GM19372 (cell line): ENCODE measurements around the gene CDH24.

Experiments used
- ATAC-seq: cut with Tn5 transposase; IDR thresholded peaks from one replicate; pipeline ENCODE4 v1.9.1; 2021; ENCODE audit warnings: mild to moderate bottlenecking, low read depth, moderate library complexity; ENCODE audit not compliant: unreplicated experiment

The CDH24 gene

GRCh38 chr14:23047751-23048693 lies 9.3 kb downstream of the CDH24 start:
- ATAC-seq, result no peak

- no peak for ATAC-seq
Observed at GRCh38 chr14:23047034-23047634, 10.2 kb downstream of the CDH24 start.

- no peak for ATAC-seq
Observed at GRCh38 chr14:23045419-23046357, 11.6 kb downstream of the CDH24 start.

GRCh38 chr14:23044840-23045239 lies 12.5 kb downstream of the CDH24 start:
- ATAC-seq, result no peak

DNA sequence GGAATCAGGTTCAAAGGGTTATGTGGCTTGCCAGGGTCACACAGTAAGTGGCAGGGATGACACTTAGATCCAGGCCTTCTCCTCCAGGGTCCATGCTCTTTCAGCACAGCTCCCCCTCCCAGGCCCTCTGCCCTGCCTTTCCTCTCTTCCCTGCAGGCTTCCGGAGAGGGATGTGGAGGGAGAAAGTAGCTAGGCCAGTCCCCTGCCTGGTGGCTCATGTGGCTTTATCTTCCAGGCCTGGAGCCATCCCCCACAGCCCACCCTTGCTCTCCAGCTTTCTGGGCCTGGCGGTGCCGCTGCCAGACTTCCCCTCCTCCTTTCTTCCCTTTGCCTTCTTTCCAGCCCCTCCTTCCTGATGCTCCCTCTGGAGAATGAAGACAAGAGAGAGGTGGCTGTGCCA lies 13.6 kb downstream of the CDH24 start:
- ATAC-seq, result no peak

GRCh38 chr14:23043145-23043544 lies 14.2 kb downstream of the CDH24 start:
- ATAC-seq, result no peak

- ATAC-seq, result no peak
Observed at GRCh38 chr14:23042162-23042965, 15.0 kb downstream of the CDH24 start, which contains the start of gene PSMB11. Gene PSMB11, plus strand, starts transcription at chr14:23042212. Its CDS starts 14 bp downstream, at chr14:23042226.

GRCh38 chr14:23041729-23042128 lies 15.6 kb downstream of the CDH24 start:
- no peak for ATAC-seq

GRCh38 chr14:23040100-23040499 lies 17.2 kb downstream of the CDH24 start:
- ATAC-seq, result no peak

- ATAC-seq, result no peak
Observed at GRCh38 chr14:23035303-23036144, 21.8 kb downstream of the CDH24 start.

GRCh38 chr14:23034498-23035302 lies 22.6 kb downstream of the CDH24 start, which contains the start of gene PSMB5:
Gene PSMB5, minus strand, starts transcription at chr14:23034900. Its CDS starts 19 bp downstream, at chr14:23034881.
- ATAC-seq, result peak; percentile 87

- ATAC-seq, result no peak
Observed at GRCh38 chr14:23033801-23034497, 23.4 kb downstream of the CDH24 start.

DNA sequence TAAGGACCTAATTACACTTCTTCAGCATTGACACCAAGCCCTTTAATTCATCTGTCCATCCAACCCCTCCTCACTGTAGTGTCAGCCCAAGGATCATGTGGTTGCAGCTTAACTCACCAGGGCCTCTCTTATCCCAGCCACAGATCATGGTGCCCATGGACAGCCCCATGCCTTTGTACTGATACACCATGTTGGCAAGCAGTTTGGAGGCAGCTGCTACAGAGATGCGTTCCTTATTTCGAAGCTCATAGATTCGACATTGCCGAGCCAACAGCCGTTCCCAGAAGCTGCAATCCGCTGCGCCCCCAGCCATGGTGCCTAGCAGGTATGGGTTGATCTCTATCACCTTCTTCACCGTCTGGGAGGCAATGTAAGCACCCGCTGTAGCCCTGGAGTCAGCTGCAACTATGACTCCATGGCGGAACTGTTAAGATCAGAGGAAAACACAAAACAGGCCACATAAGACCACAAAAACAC lies 24.0 kb downstream of the CDH24 start:
- ATAC-seq, result no peak

GRCh38 chr14:23030936-23031335 lies 26.4 kb downstream of the CDH24 start:
- ATAC-seq, result no peak

GRCh38 chr14:23028799-23029198 lies 28.5 kb downstream of the CDH24 start:
- no peak for ATAC-seq

DNA sequence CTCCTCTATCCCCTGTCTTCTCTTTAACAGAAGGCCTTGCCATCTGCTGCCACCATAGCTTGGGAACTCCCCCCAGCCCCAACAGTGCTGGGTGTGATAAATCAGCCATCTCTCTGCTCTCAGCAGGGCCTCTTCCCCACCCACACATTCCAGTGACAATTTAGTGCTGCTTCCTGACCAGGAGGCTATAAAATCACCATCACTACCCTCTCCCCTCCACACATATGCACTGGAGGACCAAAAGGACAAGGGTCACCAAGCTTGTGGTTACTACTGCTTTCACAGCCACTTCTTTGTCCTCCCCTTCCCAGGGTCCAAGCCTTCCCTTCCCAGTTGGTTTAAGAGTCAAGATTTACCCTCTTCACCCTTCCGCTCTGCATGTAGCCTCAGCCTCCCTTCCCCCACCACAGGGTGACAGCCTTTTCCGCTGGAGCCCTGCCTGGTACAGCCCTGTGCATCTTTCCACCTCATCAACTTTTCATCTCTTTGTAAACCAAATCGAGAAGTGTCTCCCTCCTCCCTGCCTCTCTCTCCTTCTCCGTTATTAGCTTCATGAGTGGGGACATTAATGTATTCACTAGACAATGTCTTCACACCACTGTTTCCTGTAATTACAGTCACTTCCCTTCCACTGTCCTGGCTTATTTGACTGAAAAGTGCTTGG lies 32.0 kb downstream of the CDH24 start:
- ATAC-seq, result no peak

DNA sequence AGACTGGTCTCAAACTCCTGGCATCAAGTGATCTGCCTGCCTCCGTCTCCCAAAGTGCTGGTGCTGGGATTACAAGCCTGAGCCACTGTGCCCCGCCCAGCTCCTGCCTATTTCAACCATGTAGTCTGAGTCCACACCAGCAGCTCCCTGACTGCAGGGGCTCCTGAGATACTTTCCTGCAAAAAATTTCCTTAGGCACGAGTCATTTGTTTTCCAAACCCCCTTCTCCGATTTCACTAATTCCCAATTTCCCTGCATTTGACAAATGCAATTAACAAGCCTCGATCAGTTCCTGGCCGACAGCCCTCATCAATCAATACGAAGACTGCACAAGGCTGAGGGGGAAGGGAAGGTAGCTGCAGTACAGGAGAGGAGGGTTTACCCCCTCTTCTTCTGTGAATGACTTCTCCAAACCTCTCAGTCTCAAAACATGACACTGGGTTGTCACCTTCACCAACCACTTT lies 32.7 kb downstream of the CDH24 start:
- ATAC-seq, result no peak
